Stimulated activated CD4-positive, alpha-beta T cell treated with anti-CD3 and anti-CD28 coated beads, Interleukin-4, amount 100 ng/mL, for 24 hours (primary cell): Measurements from ENCODE around the gene ISG20.
"Not testable (repeated sequence)": the region's sequence is repeated elsewhere in the genome, so short reads cannot be mapped to it uniquely, and the experiment has no call there.

Experiments used
- DNase-seq: peaks from one replicate; pipeline ENCODE4 v3.0.0-alpha.2; 2020

ISG20 gene

GRCh38 chr15:88637436-88637835 is 1.4 kb upstream of the ISG20 start:
- no peak for DNase-seq

GRCh38 chr15:88637841-88638625 is 783 bp upstream of the ISG20 start:
- no peak for DNase-seq

- DNase-seq: no peak
These were observed 3.2 kb downstream of the ISG20 start for GRCh38 chr15:88641959-88642452.

- DNase-seq: not testable (repeated sequence)
These were observed 3.7 kb downstream of the ISG20 start for GRCh38 chr15:88642514-88642913.

GRCh38 chr15:88644741-88645140 is 5.9 kb downstream of the ISG20 start:
- no peak for DNase-seq

GRCh38 chr15:88645171-88646087 is 6.6 kb downstream of the ISG20 start:
- no peak for DNase-seq

- no peak for DNase-seq
These were observed 7.2 kb downstream of the ISG20 start for GRCh38 chr15:88646088-88646405.

GRCh38 chr15:88646951-88647350 is 8.1 kb downstream of the ISG20 start:
- peak; percentile 1 for DNase-seq

- peak; percentile 2 for DNase-seq
These were observed 8.7 kb downstream of the ISG20 start for GRCh38 chr15:88647351-88648105.

- DNase-seq: peak; percentile 15
These were observed 9.8 kb downstream of the ISG20 start for GRCh38 chr15:88648357-88649214.

GRCh38 chr15:88649286-88649733 is 10.5 kb downstream of the ISG20 start:
- DNase-seq: peak; percentile 76

- peak; percentile 3 for DNase-seq
These were observed 11.1 kb downstream of the ISG20 start for GRCh38 chr15:88649753-88650551.

GRCh38 chr15:88650556-88650955 is 11.7 kb downstream of the ISG20 start:
- no peak for DNase-seq

GRCh38 chr15:88651136-88651732 is 12.4 kb downstream of the ISG20 start:
- no peak for DNase-seq

- DNase-seq: peak; percentile 1
These were observed 13.2 kb downstream of the ISG20 start for GRCh38 chr15:88651971-88652370.

- DNase-seq: peak; percentile 2
These were observed 13.8 kb downstream of the ISG20 start for GRCh38 chr15:88652456-88653199.

- peak; percentile 1 for DNase-seq
These were observed 14.6 kb downstream of the ISG20 start for GRCh38 chr15:88653200-88654064.

GRCh38 chr15:88654430-88655102 is 15.8 kb downstream of the ISG20 start:
- DNase-seq: no peak
